HG02759 (cell line): ENCODE measurements around the gene NANOS2.
"Not testable (repeated sequence)": the region's sequence is repeated elsewhere in the genome, so short reads cannot be mapped to it uniquely, and the experiment has no call there.

Experiments used
- ATAC-seq: cut with Tn5 transposase; IDR thresholded peaks from one replicate; pipeline ENCODE4 v1.9.1; 2021; ENCODE audit warnings: mild to moderate bottlenecking, moderate library complexity; ENCODE audit not compliant: unreplicated experiment

NANOS2 gene

DNA sequence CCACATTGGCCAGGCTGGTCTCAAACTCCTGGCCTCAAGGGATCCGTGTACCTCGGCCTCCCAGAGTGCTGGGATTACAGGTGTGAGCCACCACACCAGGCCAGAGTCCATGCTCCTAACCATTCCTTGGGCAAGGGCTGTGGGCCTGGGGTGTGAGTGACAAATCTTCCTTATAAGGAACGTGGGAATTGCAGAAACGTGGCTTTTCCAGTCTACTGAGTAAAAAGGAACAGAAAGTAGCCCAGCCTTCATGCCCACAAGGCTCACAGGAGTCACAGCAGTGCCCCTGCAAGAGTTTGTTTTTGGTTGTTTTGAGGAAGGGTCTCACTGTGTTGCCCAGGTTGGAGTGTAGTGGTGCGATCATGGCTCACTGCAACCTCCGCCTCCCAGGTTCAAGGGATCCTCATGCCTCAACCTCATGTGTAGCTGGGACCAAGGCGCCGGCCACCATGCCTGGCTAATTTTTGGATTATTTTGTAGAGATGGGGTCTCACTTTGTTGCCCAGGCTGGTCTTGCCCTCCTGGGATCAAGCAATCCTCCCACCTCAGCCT lies 17.2 kb downstream of the NANOS2 start:
- no peak for ATAC-seq

DNA sequence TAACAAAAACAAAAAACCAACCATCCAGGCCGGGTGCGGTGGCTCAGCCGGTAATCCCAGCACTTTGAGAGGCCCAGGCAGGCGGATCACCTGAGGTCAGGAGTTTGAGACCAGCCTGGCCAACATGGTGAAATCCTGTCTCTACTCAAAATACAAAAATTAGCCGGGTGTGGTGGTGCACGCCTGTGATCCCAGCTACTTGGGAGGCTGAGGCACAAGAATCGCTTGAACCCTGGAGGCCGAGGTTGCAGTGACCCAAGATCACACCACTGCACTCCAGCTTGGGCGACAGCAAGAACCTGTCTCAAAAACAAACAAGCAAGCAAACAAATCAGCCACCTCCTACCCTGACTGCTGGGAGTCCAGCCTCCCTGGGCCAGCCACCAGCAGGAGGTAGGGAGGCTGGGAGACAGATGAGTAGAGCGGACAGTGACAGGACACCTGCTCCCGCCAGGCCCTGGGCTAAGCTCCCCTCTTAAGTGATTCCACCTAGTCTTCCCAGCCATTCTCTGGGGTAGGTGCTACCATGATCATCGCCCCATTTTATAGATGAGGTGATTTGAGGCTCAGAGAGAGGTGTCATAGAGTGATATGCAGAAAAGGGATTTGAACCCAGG lies 18.5 kb downstream of the NANOS2 start:
- not testable (repeated sequence) for ATAC-seq

DNA sequence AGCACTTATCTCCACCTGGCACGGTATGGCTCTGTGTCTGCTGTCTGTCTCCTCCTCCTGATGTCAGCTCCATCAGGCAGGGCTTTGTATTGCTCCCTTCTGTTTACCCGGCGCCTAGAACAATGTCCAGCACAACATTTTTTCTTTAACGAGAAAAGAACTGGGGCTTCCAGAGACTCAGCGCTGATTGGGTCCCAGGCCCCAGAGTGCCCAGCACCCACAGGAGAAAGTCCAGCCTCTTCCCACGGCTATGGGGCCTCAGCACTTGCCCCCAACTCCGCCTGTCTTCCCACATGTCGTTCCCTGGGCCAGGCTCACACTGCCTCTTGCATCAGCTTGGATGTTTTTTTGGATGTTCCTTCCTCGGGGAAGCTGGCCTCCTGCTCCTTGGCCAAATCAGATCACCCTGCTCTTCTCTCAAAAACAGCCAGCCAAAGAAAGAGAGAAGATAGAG lies 19.0 kb downstream of the NANOS2 start:
- no peak for ATAC-seq

DNA sequence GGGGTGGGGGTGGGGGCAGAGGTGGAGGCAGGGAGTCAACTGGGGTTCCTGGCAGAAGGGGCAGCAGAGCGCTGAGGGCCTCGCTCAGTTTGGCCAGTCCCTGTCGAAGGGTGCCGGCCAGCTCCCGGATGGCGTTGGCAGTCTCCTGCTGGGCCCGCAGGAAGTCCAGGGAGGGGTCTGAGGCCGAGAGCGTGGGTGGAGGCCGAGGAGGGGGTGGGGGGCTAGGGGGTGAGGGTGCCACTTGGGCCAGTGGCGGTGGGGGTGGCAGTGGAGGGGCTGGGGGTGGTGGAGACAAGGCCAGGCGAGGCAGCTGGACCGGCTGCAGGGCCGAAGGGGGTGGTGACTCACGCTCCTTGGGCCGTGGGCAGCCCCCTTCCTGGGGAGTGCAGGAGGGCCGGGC lies 23.7 kb downstream of the NANOS2 start:
- no peak for ATAC-seq

DNA sequence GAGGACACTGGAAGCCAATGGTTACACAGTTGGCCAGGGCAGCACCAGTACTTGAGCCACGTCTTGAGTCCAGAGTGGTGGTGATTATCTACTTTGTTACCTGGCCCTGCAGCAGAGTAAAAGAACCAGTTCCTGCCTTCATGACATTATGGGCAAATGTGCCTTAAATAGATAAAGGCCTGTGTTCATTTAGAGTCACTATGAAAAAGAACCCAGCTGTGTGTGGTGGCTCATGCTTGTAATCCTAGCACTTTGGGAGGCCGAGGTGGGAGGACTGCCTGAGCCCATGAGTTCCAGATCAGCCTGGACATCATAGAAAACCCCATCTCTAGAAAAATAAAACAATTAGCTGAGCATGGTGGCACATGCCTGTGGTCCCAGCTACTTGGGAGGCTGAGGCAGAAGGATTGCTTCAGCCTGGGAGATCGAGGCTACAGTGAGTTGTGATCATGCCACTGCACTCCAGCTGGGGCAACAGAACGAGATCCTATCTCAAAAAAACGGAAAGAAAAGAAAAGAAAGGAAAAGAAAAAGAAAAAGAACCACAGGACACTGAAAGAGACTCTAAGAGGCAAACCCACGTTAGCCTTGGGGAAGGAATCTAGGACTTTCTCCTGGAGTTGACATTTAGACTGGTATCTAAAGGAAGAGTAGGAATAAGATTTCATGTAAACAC lies 25.2 kb downstream of the NANOS2 start:
- ATAC-seq, result no peak

DNA sequence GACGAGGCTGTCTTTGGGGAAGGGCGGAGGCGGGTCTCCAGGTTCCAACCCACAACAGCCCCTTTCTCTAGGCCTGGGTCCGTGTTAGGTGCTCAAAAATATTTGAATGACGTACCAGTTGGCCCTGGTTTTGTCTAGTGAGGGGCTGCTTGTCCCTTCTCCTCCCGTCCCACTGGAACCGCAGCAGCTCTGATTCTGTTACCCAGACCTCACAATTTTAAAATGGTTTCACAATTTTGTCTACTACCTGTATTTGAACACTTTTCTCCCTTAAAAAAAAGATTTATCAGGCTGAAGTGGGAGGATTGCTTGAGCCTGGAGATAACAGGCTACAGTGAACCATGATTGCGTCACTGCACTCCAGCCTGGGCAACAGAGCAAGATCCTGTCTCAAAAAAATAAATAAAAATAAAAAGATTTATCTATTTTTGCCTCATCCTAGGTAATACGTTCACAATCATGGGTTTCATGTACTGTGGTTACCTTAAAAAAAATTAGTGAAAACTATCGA lies 27.3 kb downstream of the NANOS2 start:
- ATAC-seq, result no peak

DNA sequence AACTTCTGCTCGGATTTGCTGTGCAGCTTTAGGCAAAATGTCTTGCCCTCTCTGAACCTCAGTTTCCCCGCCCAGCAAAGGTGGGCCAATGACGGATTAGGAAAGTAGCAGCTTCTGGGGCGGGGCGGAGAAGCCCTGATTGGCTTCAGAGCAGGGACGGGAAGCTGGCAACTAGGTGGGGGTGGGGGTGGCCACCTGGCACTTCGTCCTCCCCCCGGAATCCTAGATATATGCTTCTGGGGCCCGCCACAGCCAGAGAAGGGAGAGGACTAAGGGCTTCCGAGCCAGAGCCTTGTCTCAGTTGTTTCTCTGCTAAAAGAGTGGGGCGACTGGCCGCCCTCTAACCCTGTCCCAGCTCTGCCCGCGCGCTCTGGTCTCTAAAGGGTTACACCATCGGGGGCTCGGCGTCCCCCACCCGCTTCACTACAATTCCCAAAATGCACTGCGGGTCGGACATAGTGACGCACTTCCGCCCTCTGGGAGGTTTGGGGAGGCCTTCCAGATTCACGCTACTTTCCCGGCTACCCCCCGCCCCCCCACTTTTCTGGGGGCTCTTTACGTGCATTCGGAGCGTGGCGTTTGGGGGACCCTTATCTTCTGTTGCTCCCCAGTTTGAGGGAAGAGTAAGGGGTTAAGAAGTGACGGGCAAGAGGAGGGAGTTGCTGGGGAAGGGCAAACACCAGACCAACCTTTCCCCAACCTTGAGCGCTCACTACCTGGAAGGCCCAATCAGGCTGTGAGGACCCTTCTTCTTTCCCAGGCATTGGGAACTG lies 28.0 kb downstream of the NANOS2 start:
- ATAC-seq, result peak; percentile 59

DNA sequence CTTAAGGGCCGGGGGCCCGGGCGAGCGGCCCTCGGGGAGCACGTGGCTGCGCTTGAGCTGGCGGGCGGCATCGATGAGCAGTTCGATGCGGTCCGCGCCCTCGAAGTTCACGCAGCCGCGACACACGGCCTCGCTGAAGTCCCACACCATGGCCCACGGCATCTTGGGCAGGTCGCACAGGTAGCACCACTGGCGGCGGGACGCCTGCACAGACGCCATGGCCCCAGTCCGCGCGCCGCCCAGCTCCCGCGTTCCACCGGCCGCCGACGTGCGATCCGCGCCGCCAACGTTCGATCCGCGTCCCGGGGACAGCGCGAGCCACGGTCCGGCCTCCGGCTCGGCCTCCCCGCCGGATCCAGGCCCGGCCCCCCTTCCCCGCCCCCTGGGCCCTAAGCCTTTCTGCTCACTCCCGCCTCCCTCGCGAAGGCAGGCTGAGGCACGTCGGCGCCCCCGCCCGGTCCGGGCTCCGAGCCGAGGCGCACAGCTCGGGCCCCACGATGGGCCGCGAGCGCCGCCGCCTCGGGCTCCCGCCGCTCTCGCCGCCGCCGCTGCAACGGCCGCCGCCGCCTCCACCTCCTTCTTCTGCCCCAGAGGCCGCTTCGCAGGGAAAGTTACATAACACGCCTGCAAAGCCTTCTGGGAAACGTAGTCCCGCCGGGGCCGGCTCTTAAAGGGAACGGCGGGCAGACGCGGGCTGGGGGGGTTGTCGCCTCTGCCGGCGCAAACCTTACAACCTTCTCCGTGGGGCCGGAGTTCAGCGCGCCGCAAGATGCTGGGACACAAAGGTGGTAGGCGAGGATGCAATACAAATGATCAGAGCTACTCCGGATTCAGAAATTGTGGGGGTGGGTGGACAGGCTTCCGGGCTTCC lies 28.8 kb downstream of the NANOS2 start, which contains the start of gene IRF2BP1:
Gene IRF2BP1 (minus strand): TSS at position 586 of the 871 bp plus-strand sequence. CDS start 367 bp downstream, at position 219.
- ATAC-seq, result peak; percentile 55

DNA sequence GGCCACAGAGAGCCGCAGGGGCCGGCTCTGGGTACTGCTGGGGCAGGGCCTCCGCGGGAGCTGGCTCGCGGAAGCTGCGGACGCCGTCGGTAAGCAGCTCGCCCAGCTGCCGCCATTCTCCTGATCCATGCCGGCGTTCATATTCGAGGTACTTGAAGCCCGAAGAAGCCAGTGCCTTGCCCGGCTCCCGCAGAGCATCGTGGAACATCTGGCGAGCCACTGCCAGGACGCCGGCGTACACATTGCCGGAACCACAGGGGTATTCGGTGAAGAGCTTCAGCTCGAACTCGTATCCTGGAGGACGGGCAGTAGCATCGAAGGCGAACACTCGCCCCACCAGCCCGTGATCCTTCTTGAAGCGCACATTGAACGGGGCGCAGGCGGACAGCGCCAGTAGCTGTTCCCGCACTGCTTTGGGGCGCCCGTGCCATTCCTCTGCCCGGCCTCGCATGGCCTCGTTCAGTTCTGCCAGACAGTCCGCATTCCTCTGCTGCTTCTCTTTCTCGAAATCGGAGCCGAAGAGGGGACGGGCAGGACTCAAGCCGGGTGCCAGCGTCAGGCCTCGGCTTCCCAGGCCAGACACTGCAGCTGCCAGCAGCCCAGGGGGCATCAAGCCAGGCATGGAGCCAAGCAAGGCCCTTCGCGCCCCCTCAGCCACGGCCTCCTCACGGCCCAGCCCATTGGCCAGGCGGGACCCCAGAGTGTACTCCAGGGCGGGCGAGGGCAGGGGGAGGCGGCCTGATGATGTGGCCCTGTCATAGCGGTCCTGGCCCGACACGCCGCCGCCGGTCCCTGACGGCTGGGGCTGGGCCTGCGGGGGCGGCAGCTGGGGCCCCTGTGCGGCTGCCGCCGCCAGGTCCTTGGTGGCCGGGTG lies 29.7 kb downstream of the NANOS2 start:
- no peak for ATAC-seq

DNA sequence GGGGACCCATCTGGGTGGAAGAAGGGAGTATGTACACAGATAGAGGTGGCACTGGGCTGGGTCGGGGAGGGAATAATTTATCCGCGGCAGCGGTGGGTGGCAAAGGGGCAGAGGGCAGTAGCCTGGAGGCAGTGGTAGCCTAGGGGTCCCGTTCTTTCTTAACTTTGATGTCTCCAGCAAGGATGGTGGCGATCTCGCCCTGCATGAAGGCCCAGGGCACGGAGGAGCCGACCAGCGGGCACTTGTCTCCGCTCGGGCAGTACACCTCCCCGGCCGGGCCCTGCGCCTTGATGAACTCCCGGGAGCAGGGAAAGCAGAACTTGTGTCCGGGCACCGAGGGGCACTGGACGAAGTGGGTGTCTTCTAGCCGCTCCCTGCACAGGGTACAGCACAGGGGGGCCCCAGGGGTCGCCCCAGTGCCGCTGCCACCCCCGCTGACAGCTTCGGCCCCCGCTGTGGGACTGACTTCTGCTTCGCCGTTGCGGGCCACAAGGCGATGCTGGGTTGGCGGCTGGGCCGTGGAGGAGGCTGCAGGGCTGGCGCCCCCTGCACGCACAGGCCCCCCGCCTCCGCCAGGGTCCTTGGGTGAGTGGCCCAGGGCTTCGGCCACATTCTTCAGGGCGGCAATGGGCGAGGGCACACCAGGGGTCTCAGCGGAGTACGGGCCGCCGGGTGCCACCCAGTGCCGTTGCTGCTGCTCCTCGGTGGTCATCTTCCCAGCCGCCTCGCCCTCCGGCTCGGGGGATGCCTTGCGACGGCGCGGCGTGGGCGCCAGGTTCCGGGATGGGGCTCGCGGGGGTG lies 30.5 kb downstream of the NANOS2 start:
- ATAC-seq, result no peak

DNA sequence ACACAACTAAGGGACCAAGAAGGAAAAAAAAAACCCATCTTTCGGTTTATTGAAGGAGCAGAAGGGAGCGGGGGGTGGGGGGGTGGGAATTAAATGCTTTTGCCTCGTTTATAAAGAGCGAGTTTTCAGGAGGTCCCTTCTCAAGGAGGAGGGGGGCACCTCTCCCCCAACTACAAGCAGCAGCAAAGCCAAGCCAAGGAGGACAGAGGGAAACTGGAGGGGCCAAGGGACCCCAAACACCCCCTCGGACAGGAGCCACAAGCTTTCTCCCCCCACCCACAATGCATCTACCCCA lies 31.0 kb downstream of the NANOS2 start:
- no peak for ATAC-seq

DNA sequence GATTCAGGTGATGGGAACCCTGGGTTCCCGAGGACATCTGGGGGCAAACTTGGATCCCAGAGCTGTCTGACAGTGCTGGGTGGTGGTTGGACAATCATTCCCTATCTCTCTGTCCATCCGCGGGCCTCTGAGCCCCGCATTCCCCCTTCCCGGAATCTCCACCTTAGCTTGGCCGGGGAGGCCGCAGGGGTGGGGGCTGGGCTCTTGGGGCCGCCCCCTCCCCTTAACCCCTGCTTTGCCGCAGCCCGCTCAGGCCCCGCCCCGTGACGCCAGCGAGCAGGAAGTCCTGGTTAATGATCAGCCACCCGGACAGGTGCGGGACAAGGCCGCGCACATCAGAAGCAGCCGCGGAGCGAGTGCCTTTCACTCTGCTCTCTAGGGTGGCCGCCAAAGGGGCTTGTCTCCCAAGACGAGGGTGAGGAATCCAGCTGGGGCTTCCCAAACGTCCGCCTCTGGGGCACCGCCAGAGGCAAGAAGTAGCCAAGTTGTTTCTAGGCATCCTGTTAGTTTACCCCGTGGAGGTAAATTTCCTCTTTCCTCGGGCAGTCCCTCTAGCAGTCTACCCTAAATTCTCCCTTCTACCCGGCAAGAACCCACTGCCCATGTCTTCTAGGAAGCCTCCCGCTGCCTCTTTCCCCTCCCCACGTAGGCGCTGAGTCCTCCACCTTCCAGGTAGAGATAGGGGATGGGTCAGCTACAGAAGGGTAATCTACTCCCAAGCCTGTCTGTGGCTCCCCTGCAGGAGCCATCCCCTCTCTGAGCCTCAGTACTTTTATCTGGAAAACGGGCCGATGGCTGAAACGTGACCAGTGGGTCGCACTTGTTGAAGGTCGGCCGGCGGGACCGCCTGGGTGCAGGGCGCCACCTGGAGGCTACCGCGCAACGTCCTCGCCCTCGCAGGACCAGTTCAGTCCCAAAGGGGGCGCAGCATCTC lies 31.7 kb downstream of the NANOS2 start:
- ATAC-seq, result peak; percentile 27

DNA sequence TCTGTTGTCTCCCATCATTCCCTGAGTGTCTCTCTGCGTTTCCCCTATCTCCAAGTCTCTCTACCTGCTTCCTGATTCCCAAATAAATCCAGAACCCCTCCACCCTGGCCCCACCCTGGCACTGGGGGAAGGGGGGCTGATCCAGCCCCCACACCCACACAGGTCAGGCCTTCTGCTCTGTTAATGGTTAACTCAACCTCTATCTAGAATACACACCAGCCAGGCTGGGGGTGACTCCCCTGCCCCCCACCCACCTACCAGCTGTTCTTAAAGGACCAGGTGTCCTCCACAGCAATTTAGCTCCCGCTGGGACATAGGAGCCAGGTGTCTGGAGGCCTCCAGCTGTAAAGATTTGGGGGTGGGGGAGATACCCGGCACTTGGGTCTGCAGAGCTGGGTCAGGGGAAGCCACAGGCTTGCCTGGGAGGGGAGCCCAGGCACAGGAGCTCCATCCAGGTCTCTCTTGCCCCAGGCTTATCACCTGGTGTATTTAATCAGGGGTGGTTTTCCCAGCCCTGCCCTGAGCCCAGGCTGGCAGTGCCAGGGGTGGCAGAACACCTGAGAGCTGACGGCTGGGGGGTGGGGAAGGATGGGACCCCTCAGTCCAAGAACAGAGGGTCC lies 32.6 kb downstream of the NANOS2 start:
- ATAC-seq, result no peak

DNA sequence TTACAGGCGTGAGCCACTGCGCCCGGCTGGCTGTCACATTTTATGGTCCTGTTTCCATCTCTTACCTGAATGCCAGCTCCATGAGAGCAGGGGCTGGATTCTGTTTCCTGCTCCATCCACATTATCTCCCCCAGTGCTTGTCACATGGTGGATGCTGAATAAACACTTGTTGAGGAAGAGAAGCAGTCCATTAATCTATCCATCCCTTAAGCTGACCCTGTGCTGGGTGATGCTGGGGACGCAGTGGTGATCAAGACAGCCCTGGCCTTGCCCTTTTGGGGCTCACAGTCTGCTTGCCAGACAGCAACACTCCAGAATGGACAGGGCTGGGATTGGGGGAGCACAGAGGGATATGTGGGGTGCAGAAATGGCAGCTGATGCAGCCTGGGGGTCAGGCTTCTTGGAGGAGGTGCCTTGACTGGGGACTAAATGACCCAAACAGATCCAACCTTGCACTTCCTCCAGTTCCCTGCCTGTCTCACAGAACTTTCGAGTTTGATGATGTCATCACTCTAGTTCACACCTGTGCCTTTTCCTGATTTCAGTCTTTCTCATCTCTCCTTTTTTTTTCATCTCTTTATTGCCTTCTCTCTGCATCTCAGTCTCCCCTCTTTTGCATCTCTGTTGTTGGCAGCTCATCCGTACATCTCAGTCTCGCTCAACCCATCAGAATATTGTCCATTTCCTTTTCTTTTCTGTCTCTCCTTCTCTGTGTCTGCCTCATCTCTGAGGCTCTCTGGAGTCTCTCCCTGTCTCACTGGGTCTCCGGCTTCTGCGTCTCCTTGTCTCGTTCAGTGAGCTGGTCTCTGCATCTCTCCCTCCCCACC lies 33.3 kb downstream of the NANOS2 start:
- ATAC-seq, result no peak

DNA sequence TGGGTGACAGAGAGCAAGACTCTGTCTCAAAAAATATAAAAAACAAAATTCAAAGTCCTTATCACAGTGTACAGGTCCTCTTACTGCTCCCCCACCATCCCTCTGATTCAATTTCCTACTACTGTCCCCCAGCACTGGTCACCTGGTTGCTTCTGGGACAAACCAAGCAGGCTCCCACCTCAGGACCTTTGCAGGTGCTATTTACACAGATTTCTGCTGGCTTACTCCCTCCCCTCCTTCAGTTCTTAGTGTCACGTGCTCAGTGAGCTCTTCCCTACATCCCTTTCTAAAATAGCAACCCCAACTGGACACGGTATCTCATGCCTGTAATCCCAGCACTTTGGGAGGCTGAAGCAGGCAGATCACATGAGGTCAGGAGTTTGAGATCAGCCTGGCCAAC lies 34.6 kb downstream of the NANOS2 start:
- no peak for ATAC-seq

DNA sequence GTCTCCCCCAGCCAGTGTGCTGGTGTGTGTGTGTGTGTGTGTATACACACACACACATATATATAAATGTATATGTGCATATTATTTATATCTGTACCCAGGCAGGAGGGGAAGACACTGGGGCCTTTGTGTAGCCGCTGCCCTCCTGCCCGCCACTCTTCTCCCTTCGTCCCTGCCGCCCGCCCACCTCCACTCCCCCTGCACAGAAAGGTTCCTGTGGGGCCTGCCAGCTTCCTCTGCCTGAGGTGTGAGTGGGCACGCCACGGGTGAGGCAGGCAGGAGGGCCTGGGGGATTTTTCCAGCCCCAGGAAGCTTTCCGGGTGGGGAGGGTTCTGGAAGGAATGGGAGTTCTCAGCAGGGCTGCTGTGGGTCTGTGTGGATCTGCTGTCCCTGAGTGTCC lies 35.5 kb downstream of the NANOS2 start:
- no peak for ATAC-seq
